ENCODE measurements around the gene DGKB.
"Not testable (repeated sequence)": the region's sequence is repeated elsewhere in the genome, so short reads cannot be mapped to it uniquely, and the experiment has no call there.

DGKB gene

GRCh38 chr7:14332155-14332554 lies 570.4 kb downstream of the DGKB start:
- DNase-seq (ENCODE audit: extremely low read depth in 1 of 2, low read depth in 1 of 2) = no peak

GRCh38 chr7:14324767-14325166 lies 577.8 kb downstream of the DGKB start:
- DNase-seq (ENCODE audit: extremely low read depth in 1 of 2, low read depth in 1 of 2) = no peak

- no peak for DNase-seq (ENCODE audit: extremely low read depth in 1 of 2, low read depth in 1 of 2)
Measured at GRCh38 chr7:14322724-14323123, 579.8 kb downstream of the DGKB start.

GRCh38 chr7:14321947-14322346 lies 580.6 kb downstream of the DGKB start:
- DNase-seq (ENCODE audit: extremely low read depth in 1 of 2, low read depth in 1 of 2) = no peak

DNA sequence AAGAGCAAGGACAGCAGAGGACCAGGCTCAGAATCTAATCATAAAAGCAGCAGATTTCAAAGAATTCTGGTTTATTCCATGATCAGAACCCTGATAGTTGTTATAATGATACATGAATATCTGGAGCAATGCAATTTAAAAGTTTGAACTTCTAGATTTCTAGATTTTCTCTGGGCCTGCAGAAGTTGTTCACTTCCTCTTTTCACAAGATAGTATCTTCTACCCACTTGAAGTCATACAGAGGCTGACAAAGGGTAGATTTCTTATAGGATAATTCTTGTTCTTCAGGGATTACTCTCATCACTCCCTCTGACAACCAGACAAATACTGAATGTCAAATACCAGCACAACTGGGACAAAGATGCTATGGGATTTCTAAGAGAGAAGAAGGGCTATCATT lies 593.1 kb downstream of the DGKB start:
- no peak for DNase-seq (ENCODE audit: extremely low read depth in 1 of 2, low read depth in 1 of 2)

DNA sequence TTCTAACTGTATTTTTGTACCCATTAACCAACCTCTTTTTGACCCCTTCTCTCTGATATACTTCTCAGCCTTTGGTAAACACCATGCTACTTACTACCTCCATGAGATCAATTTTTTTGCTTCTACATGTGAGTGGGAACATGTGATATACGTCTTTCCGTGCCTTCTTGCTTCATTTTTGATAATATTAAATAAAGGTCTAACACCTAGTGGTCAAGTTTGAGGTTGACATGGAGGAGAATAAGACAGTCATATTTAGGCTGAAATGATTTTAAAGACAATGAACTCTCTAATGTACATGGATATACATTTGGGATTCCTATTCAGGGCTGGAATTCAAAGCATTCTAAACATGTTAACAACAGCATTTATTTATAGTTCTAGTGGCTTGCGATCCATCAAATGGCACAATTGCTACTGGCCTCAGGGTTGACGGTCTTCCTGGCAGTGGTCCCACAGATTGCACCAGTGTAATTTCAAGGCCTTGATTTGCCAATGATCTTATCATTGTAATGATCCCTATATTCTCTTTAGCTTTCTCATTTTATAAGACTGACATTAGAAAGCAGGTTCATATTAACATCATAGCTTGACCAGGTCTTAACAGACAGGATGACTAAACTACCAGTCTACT lies 597.2 kb downstream of the DGKB start:
- DNase-seq (ENCODE audit: extremely low read depth in 1 of 2, low read depth in 1 of 2) = no peak

DNA sequence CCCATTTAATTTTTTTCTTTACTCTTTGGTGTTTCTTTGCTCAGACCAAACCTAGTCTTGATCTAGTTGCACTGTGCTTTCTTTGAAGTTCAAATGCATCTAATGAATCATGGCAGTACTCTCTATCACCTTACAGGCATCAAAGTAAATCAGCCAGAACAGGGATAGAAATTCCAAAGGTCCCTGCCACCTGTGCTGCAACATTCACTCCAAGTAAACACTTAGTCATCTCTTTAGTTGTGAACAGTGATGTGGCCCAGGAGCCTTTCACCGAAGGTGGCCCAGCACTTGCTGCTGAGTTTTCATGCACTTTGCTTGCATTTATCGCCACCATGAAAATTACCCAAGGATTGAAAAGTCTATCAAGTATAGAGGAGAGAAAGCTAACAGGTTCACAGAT lies 599.0 kb downstream of the DGKB start:
- DNase-seq (ENCODE audit: extremely low read depth in 1 of 2, low read depth in 1 of 2) = no peak

- no peak for DNase-seq (ENCODE audit: extremely low read depth in 1 of 2, low read depth in 1 of 2)
Measured at GRCh38 chr7:14294637-14295036, 607.9 kb downstream of the DGKB start.

- no peak for DNase-seq (ENCODE audit: extremely low read depth in 1 of 2, low read depth in 1 of 2)
Measured at GRCh38 chr7:14293434-14293833, 609.1 kb downstream of the DGKB start.

GRCh38 chr7:14292737-14293136 lies 609.8 kb downstream of the DGKB start:
- no peak for DNase-seq (ENCODE audit: extremely low read depth in 1 of 2, low read depth in 1 of 2)

- DNase-seq (ENCODE audit: extremely low read depth in 1 of 2, low read depth in 1 of 2) = no peak
Measured at GRCh38 chr7:14289957-14290356, 612.6 kb downstream of the DGKB start.

- no peak for DNase-seq (ENCODE audit: extremely low read depth in 1 of 2, low read depth in 1 of 2)
Measured at GRCh38 chr7:14288701-14289100, 613.9 kb downstream of the DGKB start.

GRCh38 chr7:14287398-14287797 lies 615.2 kb downstream of the DGKB start:
- no peak for DNase-seq (ENCODE audit: extremely low read depth in 1 of 2, low read depth in 1 of 2)

DNA sequence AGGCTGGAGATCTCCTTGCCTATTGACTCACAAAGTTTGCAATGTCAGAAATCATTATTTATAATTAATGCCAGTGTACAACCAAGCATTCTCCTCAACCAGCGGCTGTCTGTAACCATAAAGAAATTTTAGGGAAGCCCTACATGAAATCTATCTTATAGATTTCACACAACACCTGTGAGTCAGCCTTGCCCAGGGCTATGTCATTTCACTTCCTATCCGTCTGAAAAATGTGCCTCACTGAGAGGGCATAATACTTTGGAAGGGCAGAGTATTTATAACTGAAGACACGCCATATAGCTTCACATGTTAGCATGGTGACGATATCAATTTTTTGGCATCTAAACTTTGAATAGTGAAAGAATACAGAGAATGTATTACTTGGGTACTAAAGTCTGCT lies 616.5 kb downstream of the DGKB start:
- no peak for DNase-seq (ENCODE audit: extremely low read depth in 1 of 2, low read depth in 1 of 2)

DNA sequence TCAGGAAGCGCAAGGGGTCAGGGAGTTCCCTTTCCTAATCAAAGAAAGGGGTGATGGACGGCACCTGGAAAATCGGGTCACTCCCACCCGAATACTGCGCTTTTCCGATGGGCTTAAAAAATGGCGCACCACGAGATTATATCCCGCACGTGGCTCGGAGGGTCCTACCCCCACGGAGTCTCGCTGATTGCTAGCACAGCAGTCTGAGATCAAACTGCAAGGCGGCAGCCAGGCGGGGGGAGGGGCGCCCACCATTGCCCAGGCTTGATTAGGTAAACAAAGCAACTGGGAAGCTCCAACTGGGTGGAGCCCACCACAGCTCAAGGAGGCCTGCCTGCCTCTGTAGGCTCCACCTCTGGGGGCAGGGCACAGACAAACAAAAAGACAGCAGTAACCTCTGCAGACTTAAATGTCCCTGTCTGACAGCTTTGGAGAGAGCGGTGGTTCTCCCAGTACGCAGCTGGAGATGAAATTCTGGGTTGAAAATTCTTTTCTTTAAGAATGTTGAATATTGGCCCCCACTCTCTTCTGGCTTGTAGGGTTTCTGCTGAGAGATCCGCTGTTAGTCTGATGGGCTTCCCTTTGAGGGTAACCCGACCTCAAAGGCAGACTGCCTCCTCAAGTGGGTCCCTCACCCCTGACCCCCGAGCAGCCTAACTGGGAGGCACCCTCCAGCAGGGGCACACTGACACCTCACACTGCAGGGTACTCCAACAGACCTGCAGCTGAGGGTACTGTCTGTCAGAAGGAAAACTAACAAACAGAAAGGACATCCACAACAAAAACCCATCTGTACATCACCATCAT lies 623.3 kb downstream of the DGKB start:
- not testable (repeated sequence) for DNase-seq (ENCODE audit: extremely low read depth in 1 of 2, low read depth in 1 of 2)

DNA sequence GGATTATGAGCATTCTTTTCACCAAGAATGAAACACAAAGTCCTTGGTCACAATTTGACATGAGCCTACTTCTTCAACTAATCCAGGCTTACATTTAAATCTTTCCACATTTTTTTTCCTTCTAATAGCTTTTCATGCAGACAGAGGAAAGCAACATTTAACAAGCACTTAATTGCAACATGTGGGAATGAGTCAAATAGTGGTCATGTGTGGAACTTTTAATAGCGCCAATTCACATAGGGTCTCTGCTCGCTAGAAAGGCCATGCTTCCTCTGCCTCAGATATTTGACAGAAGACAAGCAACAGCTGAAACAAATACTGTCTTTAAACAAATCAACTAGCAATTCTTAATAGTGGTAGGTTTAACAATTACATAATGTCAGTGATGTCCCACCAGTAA lies 627.2 kb downstream of the DGKB start:
- DNase-seq (ENCODE audit: extremely low read depth in 1 of 2, low read depth in 1 of 2) = no peak

GRCh38 chr7:14271441-14271840 lies 631.1 kb downstream of the DGKB start:
- no peak for DNase-seq (ENCODE audit: extremely low read depth in 1 of 2, low read depth in 1 of 2)

DNA sequence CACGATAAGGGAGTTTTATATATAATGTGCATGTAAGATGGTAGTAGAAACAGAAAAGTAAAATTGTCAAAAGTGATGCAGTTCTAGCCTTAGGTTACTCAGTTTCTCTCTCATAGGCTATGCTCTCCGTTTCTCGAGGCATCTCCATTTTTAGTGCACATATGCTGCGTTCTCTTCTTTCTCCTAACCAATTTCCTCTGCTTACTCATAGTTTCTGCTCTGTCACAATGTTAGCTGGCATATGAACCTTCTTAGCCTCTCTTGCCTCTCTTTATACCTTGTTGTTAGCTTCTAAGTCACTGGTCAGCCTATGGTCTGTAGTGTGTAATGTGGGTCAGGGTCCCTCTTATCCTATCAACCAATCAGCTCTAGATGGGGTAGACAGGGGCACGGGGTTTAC lies 632.5 kb downstream of the DGKB start:
- DNase-seq (ENCODE audit: extremely low read depth in 1 of 2, low read depth in 1 of 2) = no peak

DNA sequence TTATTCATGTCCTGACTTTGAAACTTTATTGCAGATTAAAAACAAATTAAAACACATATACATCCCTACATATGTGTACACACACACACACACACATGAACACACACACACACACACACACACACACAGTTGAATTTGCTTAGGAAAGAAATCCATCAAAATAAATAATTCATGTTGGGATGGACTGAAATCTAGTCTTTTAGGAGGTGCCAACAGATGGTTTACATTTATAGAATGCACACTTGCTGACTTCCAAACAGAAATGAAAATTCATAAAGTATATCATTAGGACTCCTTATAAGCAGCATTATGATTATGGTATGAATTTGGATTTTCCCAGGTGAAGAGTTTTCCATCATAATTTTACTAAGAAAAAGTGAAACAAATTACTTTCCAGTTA lies 642.5 kb downstream of the DGKB start:
- DNase-seq (ENCODE audit: extremely low read depth in 1 of 2, low read depth in 1 of 2) = no peak

GRCh38 chr7:14258861-14259260 lies 643.7 kb downstream of the DGKB start:
- no peak for DNase-seq (ENCODE audit: extremely low read depth in 1 of 2, low read depth in 1 of 2)

- no peak for DNase-seq (ENCODE audit: extremely low read depth in 1 of 2, low read depth in 1 of 2)
Measured at GRCh38 chr7:14258441-14258840, 644.1 kb downstream of the DGKB start.

- no peak for DNase-seq (ENCODE audit: extremely low read depth in 1 of 2, low read depth in 1 of 2)
Measured at GRCh38 chr7:14252458-14252857, 650.1 kb downstream of the DGKB start.

- no peak for DNase-seq (ENCODE audit: extremely low read depth in 1 of 2, low read depth in 1 of 2)
Measured at GRCh38 chr7:14242175-14242574, 660.4 kb downstream of the DGKB start.

All from stimulated activated CD8-positive, alpha-beta memory T cell treated with anti-CD3 and anti-CD28 coated beads, Interleukin-7, amount 100 ng/mL, for 48 hours (primary cell).